Fibroblast of the aortic adventitia (primary cell): ENCODE results near the gene GCC1. TPM values are rescaled to one million over a fixed set of nuclear protein-coding genes. Genes with fewer than 3 reads are reported as not detected.
"Not testable (repeated sequence)": the region's sequence is repeated elsewhere in the genome, so short reads cannot be mapped to it uniquely, and the experiment has no call there.

ENCODE experiments used
- DNase-seq: peaks from one replicate; pipeline ENCODE4 v3.0.0-alpha.2; 2010; ENCODE audit warnings: low read depth
- H3K4me3 ChIP-seq: 2 replicates; pipeline ENCODE4 v1.5.1; 2011; ENCODE audit warnings: low read depth, mild to moderate bottlenecking, control low read depth, low read length, moderate library complexity
- CTCF ChIP-seq: IDR thresholded peaks from 2 replicates; pipeline ENCODE4 v1.5.1; 2011; ENCODE audit warnings: mild to moderate bottlenecking, low read length, control low read depth, inconsistent platforms; ENCODE audit not compliant: insufficient read depth
- total RNA-seq: library from RNA; depleted of rRNA; stranded (reverse); fragments of >200 nt; gene quantifications from 2 replicates; pipeline ENCODE4 v1.2.3, GENCODE V29; 2012; ENCODE audit warnings: low replicate concordance

GCC1 gene
- total RNA-seq, 1 donor = 16.1 TPM

DNA sequence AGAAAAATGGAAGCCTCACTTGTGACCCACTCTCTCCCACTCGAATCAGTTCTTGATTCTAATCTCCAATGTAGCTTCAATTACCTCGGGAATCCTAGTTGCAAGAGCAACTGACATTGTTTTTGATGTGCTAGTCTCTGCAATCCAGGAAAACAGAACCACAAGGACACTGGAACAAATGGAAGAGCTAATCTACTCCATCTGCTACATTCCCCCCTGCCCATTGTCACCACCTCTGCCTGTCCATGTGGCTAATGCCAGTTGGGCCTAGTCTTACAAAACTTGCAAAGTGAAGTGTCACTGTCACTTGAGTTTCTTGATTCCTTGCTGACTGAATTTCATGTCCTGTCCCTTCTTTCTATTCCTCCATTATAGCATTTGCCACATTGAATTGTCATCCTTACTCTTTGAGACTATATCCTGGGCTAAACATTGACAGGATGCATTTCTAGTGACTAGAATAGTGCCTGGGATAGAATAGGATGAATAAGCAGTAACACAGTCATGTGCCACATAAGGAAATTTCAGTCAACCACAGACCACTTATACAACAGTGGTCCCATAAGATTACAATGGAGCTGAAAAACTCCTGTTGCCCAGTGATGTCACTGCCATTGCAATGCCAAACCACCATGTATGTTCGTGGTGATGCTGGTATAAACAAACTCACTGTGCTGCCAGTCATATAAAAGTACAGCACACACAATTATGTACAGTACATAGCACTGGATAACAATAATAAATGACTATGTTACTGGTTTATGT is 13.5 kb downstream of the GCC1 start:
- H3K4me3 ChIP-seq = no peak overlapping the region
- no peak for TF ChIP-seq CTCF
- DNase-seq = no peak

GRCh38 chr7:127568034-127568433 is 17.4 kb downstream of the GCC1 start:
- H3K4me3 ChIP-seq, DNase-seq: not testable (repeated sequence)

- H3K4me3 ChIP-seq = no peak overlapping the region
- DNase-seq = no peak
- no peak for TF ChIP-seq CTCF
These were observed 19.2 kb downstream of the GCC1 start for GRCh38 chr7:127566242-127566641.

DNA sequence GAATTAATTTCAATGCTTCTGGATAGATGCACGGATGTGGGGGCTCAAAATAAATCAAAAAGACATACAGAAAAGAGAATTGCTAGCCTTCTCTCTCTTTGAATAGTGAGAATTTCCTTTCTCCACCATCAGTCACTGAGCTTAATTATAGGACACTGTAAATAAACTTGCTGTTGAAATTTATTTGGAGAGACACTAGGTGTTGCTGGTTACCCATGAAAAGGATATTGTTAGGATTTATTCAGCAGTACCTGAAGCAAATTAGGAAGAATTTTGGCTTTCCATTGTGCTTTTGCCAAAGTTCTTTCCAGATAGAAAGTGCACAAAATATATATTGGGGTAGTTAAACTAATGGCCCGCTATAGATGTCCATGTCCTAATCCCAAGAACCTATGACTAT is 27.6 kb downstream of the GCC1 start:
- DNase-seq = peak; percentile 24
- no peak for TF ChIP-seq CTCF
- no peak overlapping the region for H3K4me3 ChIP-seq

DNA sequence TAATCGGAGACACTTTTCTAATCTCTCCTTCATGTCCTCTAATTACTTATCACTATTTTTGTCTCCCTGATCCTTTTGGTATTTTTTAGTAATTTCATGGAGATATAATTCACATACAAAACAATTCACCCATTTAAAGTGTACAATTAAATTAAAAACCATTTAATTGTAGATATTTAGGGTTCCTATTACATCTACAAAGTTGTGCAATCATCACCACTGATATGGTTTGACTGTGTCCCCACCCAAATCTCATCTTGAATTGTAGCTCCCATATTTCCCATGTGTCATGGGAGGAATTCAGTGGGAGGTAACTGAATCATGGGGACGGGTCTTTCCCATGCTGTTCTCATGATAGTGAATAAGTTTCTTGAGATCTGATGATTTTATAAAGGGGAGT is 29.0 kb downstream of the GCC1 start:
- no peak overlapping the region for H3K4me3 ChIP-seq
- TF ChIP-seq CTCF = no peak
- DNase-seq = no peak

DNA sequence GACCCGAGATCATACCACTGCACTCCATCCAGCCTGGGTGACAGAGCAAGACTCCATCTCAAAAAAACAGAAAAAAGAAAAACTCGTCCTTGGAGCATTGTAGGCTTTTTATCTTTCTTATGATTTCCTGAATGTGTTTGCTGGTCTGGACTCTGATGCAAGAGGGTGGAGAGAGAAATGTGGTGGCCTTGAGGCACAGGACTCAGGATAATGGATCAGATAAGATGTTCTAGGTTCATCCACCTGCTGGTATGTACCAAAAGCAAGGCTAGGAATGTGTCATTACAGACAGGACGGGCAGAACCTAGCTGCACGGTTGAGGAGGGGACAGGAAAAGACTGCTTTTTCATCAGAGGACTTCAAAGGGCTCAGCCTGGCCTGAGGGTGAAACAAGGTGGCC is 33.5 kb downstream of the GCC1 start:
- TF ChIP-seq CTCF = no peak
- H3K4me3 ChIP-seq = no peak overlapping the region
- DNase-seq = no peak

DNA sequence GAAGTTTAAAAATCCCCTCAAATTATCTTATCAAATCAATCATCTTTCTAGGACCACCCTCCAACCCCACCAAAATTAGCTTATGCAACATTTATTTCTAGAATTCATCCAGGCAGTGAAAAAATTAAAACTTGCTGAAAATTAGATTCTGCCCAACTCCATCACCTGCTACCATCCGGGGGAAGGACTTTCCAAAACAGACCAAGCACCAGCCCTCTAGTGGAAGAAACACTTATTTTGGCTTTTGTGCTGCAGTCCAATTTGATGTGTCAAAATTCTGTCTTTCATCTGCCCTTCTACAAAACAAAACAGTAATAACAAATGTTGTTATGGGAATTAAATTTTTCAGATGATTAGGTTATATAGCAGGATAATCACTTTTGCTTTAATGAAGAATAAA is 35.1 kb downstream of the GCC1 start:
- no peak overlapping the region for H3K4me3 ChIP-seq
- TF ChIP-seq CTCF = peak; percentile 19
- no peak for DNase-seq
